Liver (tissue), 3 donors: ENCODE data around the gene UGT2B10.

ENCODE experiments used
- ATF3 ChIP-seq: IDR thresholded peaks from 2 replicates; pipeline ENCODE4 v1.6.1; 2016; ENCODE audit warnings: antibody characterized with exemption
- CTCF ChIP-seq: fragments of 150-350 bp; IDR thresholded peaks from 2 replicates; pipeline ENCODE4 v1.5.1; 2017; ENCODE audit warnings: improper control_type of control experiment, low read depth, low read length; ENCODE audit not compliant: missing input control
- EGR1 ChIP-seq, 2 donors: IDR thresholded peaks; 2 replicates each; pipeline ENCODE4 v1.6.1; 2016 to 2018; ENCODE audit warnings: antibody characterized with exemption in 2 of 2, low read depth in 2 of 2
- MAX ChIP-seq: IDR thresholded peaks from 2 replicates; pipeline ENCODE4 v1.6.1; 2016; ENCODE audit warnings: antibody characterized with exemption
- RAD21 ChIP-seq, 2 donors: IDR thresholded peaks; 2 replicates each; pipeline ENCODE4 v1.6.1; 2016; ENCODE audit warnings: antibody characterized with exemption in 2 of 2, mild to moderate bottlenecking in 2 of 2
- REST ChIP-seq: IDR thresholded peaks from 2 replicates; pipeline ENCODE4 v1.6.1; 2016; ENCODE audit warnings: antibody characterized with exemption, mild to moderate bottlenecking
- donor health status: healthy.
- donor health status: healthy.

- TF ChIP-seq EGR1 (IDR thresholded peaks at IDR 0.05; ENCODE audit: low read depth in 2 of 2) (no peak), REST (no peak), RAD21 (IDR thresholded peaks at IDR 0.05) (peak; percentile 24 to 40), CTCF (no peak), ATF3 (no peak), MAX (no peak)
Observed at GRCh38 chr4:68871809-68872642, 56.2 kb downstream of the UGT2B10 start.
